ENCODE data around the gene PIM2.
A peak's percentile ranks its signal among the peaks of the same experiment; 100 is the strongest.

Gene PIM2

DNA sequence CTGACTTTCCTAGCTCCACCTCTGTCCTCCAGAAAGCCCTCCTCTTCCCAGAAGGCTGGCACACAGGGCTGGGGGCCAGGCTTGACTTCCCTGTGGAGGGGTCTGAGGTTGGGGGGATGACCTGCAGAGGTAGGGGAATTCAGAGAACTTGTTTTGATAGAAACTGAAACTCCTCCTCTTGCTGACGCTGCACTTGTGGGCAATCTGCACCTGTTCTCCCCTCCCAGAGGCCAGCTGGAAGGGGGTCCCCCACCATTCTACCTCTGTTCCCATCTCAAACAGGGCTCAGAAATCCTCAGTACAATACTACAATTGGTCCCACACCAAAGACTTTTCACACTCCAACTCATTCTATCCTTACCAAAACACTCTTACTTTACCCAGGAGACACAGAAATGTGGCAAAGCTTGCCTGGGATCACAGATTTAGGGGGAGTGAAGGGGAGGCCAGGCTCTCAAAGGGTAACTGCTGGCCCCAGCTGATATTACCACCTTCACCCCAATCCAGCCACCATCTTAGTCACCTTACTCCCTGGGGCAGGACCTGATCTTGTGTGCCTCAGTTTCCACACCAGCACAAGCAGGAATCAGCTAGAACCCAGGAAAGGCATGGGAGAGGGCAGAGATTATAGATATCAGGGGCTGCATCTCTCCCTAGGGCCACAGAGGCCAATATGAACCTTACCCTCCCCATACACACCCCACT lies 20.0 kb upstream of the PIM2 start:
- H3K79me2 ChIP-seq (ENCODE audit: insufficient read depth, low read length): no peaks in the 10 kb centered on the region
- no peak for TF ChIP-seq EZH2phosphoT487 (conservative IDR thresholded peaks at IDR 0.05; ENCODE audit: low read length)
- TF ChIP-seq, protein P1, sequence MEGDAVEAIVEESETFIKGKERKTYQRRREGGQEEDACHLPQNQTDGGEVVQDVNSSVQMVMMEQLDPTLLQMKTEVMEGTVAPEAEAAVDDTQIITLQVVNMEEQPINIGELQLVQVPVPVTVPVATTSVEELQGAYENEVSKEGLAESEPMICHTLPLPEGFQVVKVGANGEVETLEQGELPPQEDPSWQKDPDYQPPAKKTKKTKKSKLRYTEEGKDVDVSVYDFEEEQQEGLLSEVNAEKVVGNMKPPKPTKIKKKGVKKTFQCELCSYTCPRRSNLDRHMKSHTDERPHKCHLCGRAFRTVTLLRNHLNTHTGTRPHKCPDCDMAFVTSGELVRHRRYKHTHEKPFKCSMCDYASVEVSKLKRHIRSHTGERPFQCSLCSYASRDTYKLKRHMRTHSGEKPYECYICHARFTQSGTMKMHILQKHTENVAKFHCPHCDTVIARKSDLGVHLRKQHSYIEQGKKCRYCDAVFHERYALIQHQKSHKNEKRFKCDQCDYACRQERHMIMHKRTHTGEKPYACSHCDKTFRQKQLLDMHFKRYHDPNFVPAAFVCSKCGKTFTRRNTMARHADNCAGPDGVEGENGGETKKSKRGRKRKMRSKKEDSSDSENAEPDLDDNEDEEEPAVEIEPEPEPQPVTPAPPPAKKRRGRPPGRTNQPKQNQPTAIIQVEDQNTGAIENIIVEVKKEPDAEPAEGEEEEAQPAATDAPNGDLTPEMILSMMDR (IDR thresholded peaks at IDR 0.05; ENCODE audit: insufficient read depth, low read length, poor library complexity, severe bottlenecking): no peak
- H3K9me2 ChIP-seq (replicated peaks; ENCODE audit: insufficient read depth, low read length): no peaks in the 10 kb centered on the region
- peak overlapping the region; percentile 34 for H3K9ac ChIP-seq (ENCODE audit: low read length)
- H3K27me3 ChIP-seq (ENCODE audit: low read length): no peaks in the 10 kb centered on the region
- peaks cover 25% of the 10 kb centered on the region for H3F3A ChIP-seq (ENCODE audit: insufficient read depth)
- no peak overlapping the region for H2AFZ ChIP-seq (ENCODE audit: low read depth, low read length, severe bottlenecking)
- H3K36me3 ChIP-seq (ENCODE audit: low read length): no peaks in the 10 kb centered on the region
- peak overlapping the region; percentile 80 for H3K4me2 ChIP-seq (ENCODE audit: low read depth, low read length, poor library complexity, severe bottlenecking)
- peak overlapping the region; percentile 42 for H3K4me3 ChIP-seq (ENCODE audit: insufficient read depth, low read length, poor library complexity, severe bottlenecking)
- H4K20me1 ChIP-seq (ENCODE audit: low read depth, low read length): no peaks in the 10 kb centered on the region
- peak overlapping the region; percentile 97 for H3K27ac ChIP-seq (ENCODE audit: low read depth, low read length)
- no peaks in the 10 kb centered on the region for H3K9me3 ChIP-seq (ENCODE audit: insufficient read depth, low read length)

- H3K79me2 ChIP-seq (ENCODE audit: insufficient read depth, low read length): no peaks in the 10 kb centered on the region
- H3K9me3 ChIP-seq (ENCODE audit: insufficient read depth, low read length): no peaks in the 10 kb centered on the region
- peaks cover 25% of the 10 kb centered on the region for H3F3A ChIP-seq (ENCODE audit: insufficient read depth)
- peak overlapping the region; percentile 97 for H3K27ac ChIP-seq (ENCODE audit: low read depth, low read length)
- no peak overlapping the region for H3K4me3 ChIP-seq (ENCODE audit: insufficient read depth, low read length, poor library complexity, severe bottlenecking)
- no peaks in the 10 kb centered on the region for H4K20me1 ChIP-seq (ENCODE audit: low read depth, low read length)
- no peaks in the 10 kb centered on the region for H3K9me2 ChIP-seq (replicated peaks; ENCODE audit: insufficient read depth, low read length)
- TF ChIP-seq, protein P1 (IDR thresholded peaks at IDR 0.05; ENCODE audit: insufficient read depth, low read length, poor library complexity, severe bottlenecking): peak; percentile 43
- TF ChIP-seq EZH2phosphoT487 (conservative IDR thresholded peaks at IDR 0.05; ENCODE audit: low read length): no peak
- no peak overlapping the region for H2AFZ ChIP-seq (ENCODE audit: low read depth, low read length, severe bottlenecking)
- H3K36me3 ChIP-seq (ENCODE audit: low read length): no peaks in the 10 kb centered on the region
- peak overlapping the region; percentile 35 for H3K9ac ChIP-seq (ENCODE audit: low read length)
- peak overlapping the region; percentile 80 for H3K4me2 ChIP-seq (ENCODE audit: low read depth, low read length, poor library complexity, severe bottlenecking)
- H3K27me3 ChIP-seq (ENCODE audit: low read length): no peaks in the 10 kb centered on the region
Measured at GRCh38 chrX:48937054-48937907, 18.5 kb upstream of the PIM2 start.

GRCh38 chrX:48936429-48937053 lies 17.7 kb upstream of the PIM2 start:
- TF ChIP-seq EZH2phosphoT487 (conservative IDR thresholded peaks at IDR 0.05; ENCODE audit: low read length): no peak
- TF ChIP-seq, protein P1 (IDR thresholded peaks at IDR 0.05; ENCODE audit: insufficient read depth, low read length, poor library complexity, severe bottlenecking): no peak
- Histone ChIP-seq H2AFZ (ENCODE audit: low read depth, low read length, severe bottlenecking) (no peak overlapping the region), H3K4me3 (ENCODE audit: insufficient read depth, low read length, poor library complexity, severe bottlenecking) (no peak overlapping the region), H3K4me2 (ENCODE audit: low read depth, low read length, poor library complexity, severe bottlenecking) (peak overlapping the region; percentile 38), H3K9me2 (replicated peaks; ENCODE audit: insufficient read depth, low read length) (no peaks in the 10 kb centered on the region), H3K27ac (ENCODE audit: low read depth, low read length) (peak overlapping the region; percentile 97), H3K9me3 (ENCODE audit: insufficient read depth, low read length) (no peaks in the 10 kb centered on the region), H3K79me2 (ENCODE audit: insufficient read depth, low read length) (no peaks in the 10 kb centered on the region), H3K27me3 (ENCODE audit: low read length) (no peaks in the 10 kb centered on the region), H3K9ac (ENCODE audit: low read length) (no peak overlapping the region), H3K36me3 (ENCODE audit: low read length) (no peaks in the 10 kb centered on the region), H4K20me1 (ENCODE audit: low read depth, low read length) (no peaks in the 10 kb centered on the region), H3F3A (ENCODE audit: insufficient read depth) (peaks cover 25% of the 10 kb centered on the region)

Data from SU-DHL-6 (cell line).